HEK293 (cell line): ENCODE results near the gene SPTBN1.
A peak's percentile ranks its signal among the peaks of the same experiment; 100 is the strongest.
"Not testable (repeated sequence)": the region's sequence is repeated elsewhere in the genome, so short reads cannot be mapped to it uniquely, and the experiment has no call there.

Experiments used
- CTCF ChIA-PET: fragments of 350-600 bp; formaldehyde crosslinking; extraction: SDS; loops from one replicate; lab custom pipeline; 2021; ENCODE audit warnings: antibody characterized with exemption; lab: Yijun Ruan, JAX
- POLR2A ChIA-PET: fragments of 300-600 bp; formaldehyde crosslinking; extraction: SDS; loops from one replicate; lab custom pipeline; 2020; ENCODE audit warnings: antibody characterized with exemption, inconsistent platforms; lab: Yijun Ruan, JAX
- H3K27ac ChIP-seq: fragments of 200-500 bp; sonication (Bioruptor generic); 2 replicates; pipeline ENCODE4 v1.5.1; 2014; ENCODE audit warnings: low read depth, low read length, control low read depth, inconsistent platforms; ENCODE audit errors: extremely low read depth
- H3K36me3 ChIP-seq, 2 experiments: fragments of 200-500 bp in 1 of 2; sonication (Bioruptor generic) in 1 of 2; 1 replicate in 1 of 2; 2 replicates in 1 of 2; pipeline ENCODE4 v1.5.1; 2014 to 2017; ENCODE audit warnings: inconsistent platforms in 2 of 2, low read length in 2 of 2; ENCODE audit not compliant: control insufficient read depth in 2 of 2, insufficient read depth in 1 of 2
- H3K4me1 ChIP-seq: fragments of 200-500 bp; sonication (Bioruptor generic); 2 replicates; pipeline ENCODE4 v1.5.1; 2014; ENCODE audit warnings: mild to moderate bottlenecking, low read length, inconsistent platforms; ENCODE audit not compliant: control insufficient read depth, insufficient read depth
- H3K4me3 ChIP-seq: 2 replicates; pipeline ENCODE4 v1.5.1; 2011; ENCODE audit warnings: low read depth, mild to moderate bottlenecking, control low read depth, low read length, moderate library complexity
- H3K9me3 ChIP-seq: fragments of 200-500 bp; sonication (Bioruptor generic); 2 replicates; pipeline ENCODE4 v1.5.1; 2014; ENCODE audit warnings: low read depth, low read length, inconsistent platforms; ENCODE audit not compliant: control insufficient read depth, insufficient read depth
- KLF1 ChIP-seq: fragments of 450-650 bp; formaldehyde crosslinking; IDR thresholded peaks from 2 replicates; pipeline ENCODE4 v1.5.1; 2016; ENCODE audit warnings: missing biosample characterization, missing genetic modification characterization
- PRDM1 ChIP-seq: fragments of 450-650 bp; formaldehyde crosslinking; IDR thresholded peaks from 2 replicates; pipeline ENCODE4; 2016; ENCODE audit warnings: missing biosample characterization, missing genetic modification characterization
- SALL2 ChIP-seq: fragments of 450-650 bp; formaldehyde crosslinking; IDR thresholded peaks from 2 replicates; pipeline ENCODE4 v1.5.0; 2017; ENCODE audit warnings: missing biosample characterization, mild to moderate bottlenecking, missing genetic modification characterization, borderline replicate concordance
- ZBTB26 ChIP-seq: fragments of 450-650 bp; formaldehyde crosslinking; optimal IDR thresholded peaks from 2 replicates; pipeline ENCODE3; 2016; ENCODE audit warnings: missing biosample characterization, mild to moderate bottlenecking, missing genetic modification characterization
- ZNF112 ChIP-seq: fragments of 450-650 bp; formaldehyde crosslinking; IDR thresholded peaks from 2 replicates; pipeline ENCODE4 v1.5.0; 2017; ENCODE audit warnings: missing biosample characterization, missing genetic modification characterization
- ZNF221 ChIP-seq: fragments of 450-650 bp; formaldehyde crosslinking; IDR thresholded peaks from 2 replicates; pipeline ENCODE4 v1.5.1; 2017; ENCODE audit warnings: missing biosample characterization, missing genetic modification characterization, borderline replicate concordance
- ZNF26 ChIP-seq: fragments of 450-650 bp; formaldehyde crosslinking; IDR thresholded peaks from 2 replicates; pipeline ENCODE4 v1.5.1; 2016; ENCODE audit warnings: missing biosample characterization, missing genetic modification characterization
- ZNF324 ChIP-seq: fragments of 450-650 bp; formaldehyde crosslinking; IDR thresholded peaks from 2 replicates; pipeline ENCODE4 v1.5.1; 2016; ENCODE audit warnings: missing biosample characterization, missing genetic modification characterization
- ZNF350 ChIP-seq: fragments of 450-650 bp; formaldehyde crosslinking; IDR thresholded peaks from 2 replicates; pipeline ENCODE4 v1.5.0; 2017; ENCODE audit warnings: missing biosample characterization, mild to moderate bottlenecking, missing genetic modification characterization
- ZNF416 ChIP-seq: fragments of 450-650 bp; formaldehyde crosslinking; IDR thresholded peaks from 2 replicates; pipeline ENCODE4 v1.5.1; 2016; ENCODE audit warnings: missing biosample characterization, missing genetic modification characterization
- ZNF423 ChIP-seq: fragments of 450-650 bp; formaldehyde crosslinking; IDR thresholded peaks from 2 replicates; pipeline ENCODE4 v1.5.1; 2016; ENCODE audit warnings: missing biosample characterization, missing genetic modification characterization
- ZNF426 ChIP-seq: fragments of 450-650 bp; formaldehyde crosslinking; IDR thresholded peaks from 2 replicates; pipeline ENCODE4 v1.5.1; 2017; ENCODE audit warnings: missing biosample characterization, missing genetic modification characterization, mild to moderate bottlenecking, inconsistent platforms, moderate library complexity
- ZNF510 ChIP-seq: fragments of 450-650 bp; formaldehyde crosslinking; IDR thresholded peaks from 2 replicates; pipeline ENCODE4 v1.5.1; 2018; ENCODE audit warnings: mild to moderate bottlenecking, missing genetic modification characterization, missing biosample characterization; ENCODE audit not compliant: insufficient replicate concordance
- ZNF521 ChIP-seq: fragments of 450-650 bp; formaldehyde crosslinking; IDR thresholded peaks from 2 replicates; pipeline ENCODE4 v1.5.1; 2017; ENCODE audit warnings: missing biosample characterization, mild to moderate bottlenecking, missing genetic modification characterization
- ZNF529 ChIP-seq: fragments of 450-650 bp; formaldehyde crosslinking; IDR thresholded peaks from 2 replicates; pipeline ENCODE4 v1.5.1; 2017; ENCODE audit warnings: missing genetic modification characterization, missing biosample characterization; ENCODE audit not compliant: insufficient replicate concordance
- ZNF571 ChIP-seq: fragments of 450-650 bp; formaldehyde crosslinking; IDR thresholded peaks from 2 replicates; pipeline ENCODE4 v1.5.0; 2017; ENCODE audit warnings: missing biosample characterization, missing genetic modification characterization
- ZNF596 ChIP-seq: fragments of 450-650 bp; IDR thresholded peaks from 2 replicates; pipeline ENCODE4 v1.5.0; 2018; ENCODE audit warnings: missing biosample characterization, mild to moderate bottlenecking, missing genetic modification characterization, moderate library complexity
- ZNF600 ChIP-seq: fragments of 450-650 bp; formaldehyde crosslinking; IDR thresholded peaks from 2 replicates; pipeline ENCODE4 v1.5.1; 2016; ENCODE audit warnings: missing biosample characterization, missing genetic modification characterization
- ZSCAN16 ChIP-seq: fragments of 450-650 bp; formaldehyde crosslinking; IDR thresholded peaks from 2 replicates; pipeline ENCODE4 v1.5.1; 2016; ENCODE audit warnings: missing biosample characterization, missing genetic modification characterization
- TF ChIP-seq, protein P1 (sequence below): fragments of 450-650 bp; formaldehyde crosslinking; IDR thresholded peaks from 2 replicates; pipeline ENCODE4 v1.5.1; 2016; ENCODE audit warnings: missing biosample characterization, missing genetic modification characterization
- TF ChIP-seq, protein P2 (sequence below): fragments of 450-650 bp; formaldehyde crosslinking; IDR thresholded peaks from 2 replicates; pipeline ENCODE4 v1.5.1; 2017; ENCODE audit warnings: missing biosample characterization, missing genetic modification characterization

Gene SPTBN1

GRCh38 chr2:54508541-54508940, 52.4 kb downstream of the SPTBN1 start:
- Histone ChIP-seq H3K9me3 (no peaks in the 10 kb centered on the region), H3K4me3 (no peak overlapping the region), H3K36me3 (no peaks in the 10 kb centered on the region), H3K27ac (no peak overlapping the region), H3K4me1 (no peaks in the 10 kb centered on the region)
- TF ChIP-seq ZNF112 (tag by site-specific recombination) (no peak), ZNF350 (tag by site-specific recombination) (no peak), ZNF416 (tag by site-specific recombination) (no peak)
- POLR2A ChIA-PET, result no interaction called here
- CTCF ChIA-PET, result interaction anchor here (0.6 to 1.0 kb wide), 3 partner anchors 12 to 271 kb away, joined by 4 read pairs; no protein-coding TSS in a partner anchor

DNA sequence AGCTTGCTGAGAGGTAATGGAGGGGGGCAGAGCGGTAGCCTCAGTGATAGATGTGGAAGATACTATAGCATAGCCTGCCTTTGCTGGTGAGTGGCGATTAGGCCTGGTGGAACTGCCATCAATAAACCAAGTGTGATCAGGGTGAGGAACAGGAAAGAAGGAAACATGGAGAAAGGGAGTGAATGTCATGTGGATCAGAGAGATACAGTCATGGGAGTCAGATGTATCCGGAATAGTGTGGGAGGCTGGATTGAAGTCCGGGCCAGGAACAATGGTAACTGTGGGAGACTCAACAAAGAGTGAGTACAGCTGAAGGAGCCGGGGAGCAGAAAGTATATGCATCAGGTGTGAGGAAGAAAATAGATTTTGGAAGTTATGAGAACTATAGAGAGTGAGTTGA, 52.9 kb downstream of the SPTBN1 start:
- H3K4me1 ChIP-seq, H3K36me3 ChIP-seq, H3K4me3 ChIP-seq, H3K9me3 ChIP-seq, H3K27ac ChIP-seq, POLR2A ChIA-PET: not testable (repeated sequence)
- 0 out of 2 replicates have a peak, but pooled peaks have one; percentile 7 for TF ChIP-seq ZNF600 (tag by site-specific recombination)
- CTCF ChIA-PET, result interaction anchor here (0.6 kb wide), 2 partner anchors 28 to 1621 kb away, joined by 4 to 6 read pairs; no protein-coding TSS in a partner anchor

- Histone ChIP-seq H3K36me3 (no peaks in the 10 kb centered on the region), H3K27ac (no peak overlapping the region), H3K9me3 (no peaks in the 10 kb centered on the region)
- ChIA-PET CTCF (interaction anchor here (1.3 kb wide), 1 partner anchor 12 kb away, joined by 4 read pairs; no protein-coding TSS in a partner anchor), POLR2A (no interaction called here)
- TF ChIP-seq ZNF571 (tag by site-specific recombination) (no peak), ZNF521 (no peak), ZNF26 (tag by site-specific recombination) (no peak), ZNF221 (no peak), ZBTB26 (tag by site-specific recombination) (no peak), ZNF510 (no peak), ZNF529 (tag by site-specific recombination) (no peak), SALL2 (tag by site-specific recombination) (no peak)
- TF ChIP-seq, protein P1, sequence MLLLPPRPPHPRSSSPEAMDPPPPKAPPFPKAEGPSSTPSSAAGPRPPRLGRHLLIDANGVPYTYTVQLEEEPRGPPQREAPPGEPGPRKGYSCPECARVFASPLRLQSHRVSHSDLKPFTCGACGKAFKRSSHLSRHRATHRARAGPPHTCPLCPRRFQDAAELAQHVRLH, result no peak
- TF ChIP-seq, all 188 proteins: peak for 0
- H3K4me3 ChIP-seq, result no peak overlapping the region
- no peaks in the 10 kb centered on the region for H3K4me1 ChIP-seq
Observed at GRCh38 chr2:54510916-54511315, 54.8 kb downstream of the SPTBN1 start.

GRCh38 chr2:54512183-54512582, 56.1 kb downstream of the SPTBN1 start:
- no peaks in the 10 kb centered on the region for H3K4me1 ChIP-seq
- ChIA-PET POLR2A (no interaction called here), CTCF (interaction anchor here (0.7 to 1.3 kb wide), 7 partner anchors 9 to 261 kb away, joined by 3 to 4 read pairs (median 3); no protein-coding TSS in a partner anchor)
- no peaks in the 10 kb centered on the region for H3K36me3 ChIP-seq
- no peak overlapping the region for H3K4me3 ChIP-seq
- no peak for TF ChIP-seq ZNF324
- no peak for TF ChIP-seq ZNF426 (tag by site-specific recombination)
- no peak for TF ChIP-seq ZNF423 (tag by site-specific recombination)
- TF ChIP-seq, protein P2, sequence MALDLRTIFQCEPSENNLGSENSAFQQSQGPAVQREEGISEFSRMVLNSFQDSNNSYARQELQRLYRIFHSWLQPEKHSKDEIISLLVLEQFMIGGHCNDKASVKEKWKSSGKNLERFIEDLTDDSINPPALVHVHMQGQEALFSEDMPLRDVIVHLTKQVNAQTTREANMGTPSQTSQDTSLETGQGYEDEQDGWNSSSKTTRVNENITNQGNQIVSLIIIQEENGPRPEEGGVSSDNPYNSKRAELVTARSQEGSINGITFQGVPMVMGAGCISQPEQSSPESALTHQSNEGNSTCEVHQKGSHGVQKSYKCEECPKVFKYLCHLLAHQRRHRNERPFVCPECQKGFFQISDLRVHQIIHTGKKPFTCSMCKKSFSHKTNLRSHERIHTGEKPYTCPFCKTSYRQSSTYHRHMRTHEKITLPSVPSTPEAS (tag by site-specific recombination), result no peak
- no peak for TF ChIP-seq PRDM1 (tag by site-specific recombination)
- no peak for TF ChIP-seq ZSCAN16 (tag by site-specific recombination)
- TF ChIP-seq KLF1 (tag by site-specific recombination), result no peak
- no peak for TF ChIP-seq ZNF596 (tag by site-specific recombination)
- H3K27ac ChIP-seq, result no peak overlapping the region
- H3K9me3 ChIP-seq, result no peaks in the 10 kb centered on the region
